Activated T-helper 9 cell treated with anti-CD3 and anti-CD28 coated beads, Interleukin-2, amount 50 U/mL, for 16 hours (primary cell): ENCODE data around the gene DHX58.

Experiments used
- DNase-seq: peaks from one replicate; pipeline ENCODE4 v3.0.0-alpha.2; 2020; ENCODE audit warnings: low read depth

The DHX58 gene

DNA sequence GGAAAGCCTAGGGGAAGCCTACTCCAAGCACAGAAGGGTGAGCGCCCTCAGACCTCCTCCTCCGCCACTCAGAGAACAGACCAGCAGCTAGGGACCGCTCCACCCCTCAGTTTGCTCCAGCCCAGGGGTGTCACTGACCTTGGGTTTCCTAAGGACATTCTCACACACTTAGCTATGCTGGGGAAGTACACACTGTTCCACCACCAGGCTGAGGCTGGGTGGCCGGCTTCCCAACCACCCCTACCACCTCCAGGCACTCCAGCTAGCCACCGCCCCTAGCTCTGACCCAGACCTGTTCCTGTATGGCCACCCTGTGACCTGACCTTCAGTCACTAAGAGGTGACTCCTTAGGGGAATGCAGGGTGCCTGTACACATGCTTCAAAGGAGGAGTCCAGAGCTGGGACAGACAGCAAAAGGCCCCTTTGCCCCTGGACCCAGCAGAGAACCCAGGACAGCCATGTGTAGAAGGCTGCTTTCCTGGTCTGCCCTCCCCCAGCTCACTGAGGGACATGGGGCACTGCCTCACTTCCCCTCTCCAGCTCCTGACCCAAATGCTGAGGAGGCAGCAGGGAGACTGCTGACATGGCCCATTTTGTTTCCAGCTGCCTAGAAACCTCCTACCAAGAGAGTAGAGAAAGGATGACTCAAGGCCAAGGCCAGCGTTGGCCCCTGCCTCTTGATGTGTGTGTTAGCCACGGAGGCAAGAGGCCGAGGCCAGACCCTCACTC, 16.8 kb upstream of the DHX58 start:
- DNase-seq: no peak

DNA sequence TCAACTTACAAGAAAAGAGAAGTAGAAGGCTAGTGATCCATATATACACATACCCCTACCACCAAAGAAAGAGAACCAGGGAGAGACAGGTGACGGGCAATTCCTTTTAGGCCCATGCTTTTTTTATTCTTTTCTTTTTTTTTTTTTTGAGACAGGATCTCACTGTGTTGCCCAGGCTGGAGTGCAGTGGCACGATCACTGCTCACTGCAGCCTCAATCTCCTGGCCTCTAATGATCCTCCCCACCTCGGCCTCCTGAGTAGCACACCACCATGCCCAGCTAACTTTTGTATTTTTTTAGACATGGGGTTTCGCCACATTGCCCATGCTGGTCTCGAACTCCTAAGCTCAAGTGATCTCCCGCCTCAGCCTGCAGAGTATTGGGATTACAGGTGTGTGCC, 14.9 kb upstream of the DHX58 start:
- no peak for DNase-seq

DNA sequence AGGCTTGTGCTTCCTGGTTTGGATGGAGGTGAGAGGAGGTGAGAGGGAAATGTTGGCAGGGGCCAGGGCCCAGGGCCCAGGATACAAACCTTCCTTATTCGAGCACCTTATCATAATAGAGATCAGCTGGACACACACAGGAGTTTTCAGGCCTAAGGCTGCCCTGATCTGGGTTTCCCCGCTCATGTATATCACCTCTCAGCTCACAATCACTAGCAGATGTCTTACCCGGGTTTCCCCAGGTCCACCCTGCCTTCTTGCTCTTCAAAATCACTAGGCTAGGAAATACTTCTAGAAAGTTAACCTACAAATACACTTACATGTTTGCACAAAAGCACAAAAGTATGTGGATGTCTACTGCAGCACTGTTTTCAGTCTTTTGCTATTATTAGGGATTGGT, 14.3 kb upstream of the DHX58 start:
- DNase-seq: no peak

DNA sequence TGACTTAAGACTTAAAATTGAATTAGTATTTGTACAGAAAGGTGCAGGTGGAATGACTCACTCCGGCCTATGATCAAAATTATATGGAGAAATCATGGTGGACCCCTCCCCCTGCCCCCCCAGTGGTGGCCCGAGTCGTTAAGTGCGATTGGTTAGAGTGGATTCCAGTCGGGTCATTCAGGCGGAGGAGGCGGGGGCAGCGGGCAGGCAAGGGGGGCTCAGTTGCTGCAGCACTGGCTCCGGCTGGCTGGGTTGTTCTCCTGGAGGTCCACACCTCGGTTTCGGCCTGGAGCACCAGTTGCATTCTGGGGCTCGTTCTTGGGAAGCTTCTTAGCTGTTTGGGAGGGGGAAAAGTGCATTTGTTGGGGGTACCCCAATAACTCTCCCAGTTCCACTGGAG, 13.1 kb upstream of the DHX58 start:
- DNase-seq: no peak

DNA sequence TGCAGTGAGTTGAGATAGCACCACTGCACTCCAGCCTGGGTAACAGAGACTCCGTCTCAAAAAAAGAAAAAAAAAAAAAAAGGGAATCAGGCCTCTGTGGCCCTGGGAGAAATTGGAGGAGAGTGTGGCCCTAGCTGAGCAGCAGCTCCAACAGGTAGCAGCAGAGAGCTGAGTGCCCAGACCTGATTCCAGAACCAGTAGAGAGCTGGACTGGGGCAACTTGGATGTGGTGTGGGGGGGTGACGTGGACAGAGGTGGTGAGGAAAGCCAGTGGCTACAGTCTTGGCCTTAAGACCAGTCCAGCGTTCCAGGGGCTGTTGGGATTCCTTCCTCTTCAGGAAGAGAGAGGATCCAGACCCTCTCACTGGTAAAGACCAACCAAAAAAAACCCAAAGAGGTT, 11.7 kb upstream of the DHX58 start:
- no peak for DNase-seq

DNA sequence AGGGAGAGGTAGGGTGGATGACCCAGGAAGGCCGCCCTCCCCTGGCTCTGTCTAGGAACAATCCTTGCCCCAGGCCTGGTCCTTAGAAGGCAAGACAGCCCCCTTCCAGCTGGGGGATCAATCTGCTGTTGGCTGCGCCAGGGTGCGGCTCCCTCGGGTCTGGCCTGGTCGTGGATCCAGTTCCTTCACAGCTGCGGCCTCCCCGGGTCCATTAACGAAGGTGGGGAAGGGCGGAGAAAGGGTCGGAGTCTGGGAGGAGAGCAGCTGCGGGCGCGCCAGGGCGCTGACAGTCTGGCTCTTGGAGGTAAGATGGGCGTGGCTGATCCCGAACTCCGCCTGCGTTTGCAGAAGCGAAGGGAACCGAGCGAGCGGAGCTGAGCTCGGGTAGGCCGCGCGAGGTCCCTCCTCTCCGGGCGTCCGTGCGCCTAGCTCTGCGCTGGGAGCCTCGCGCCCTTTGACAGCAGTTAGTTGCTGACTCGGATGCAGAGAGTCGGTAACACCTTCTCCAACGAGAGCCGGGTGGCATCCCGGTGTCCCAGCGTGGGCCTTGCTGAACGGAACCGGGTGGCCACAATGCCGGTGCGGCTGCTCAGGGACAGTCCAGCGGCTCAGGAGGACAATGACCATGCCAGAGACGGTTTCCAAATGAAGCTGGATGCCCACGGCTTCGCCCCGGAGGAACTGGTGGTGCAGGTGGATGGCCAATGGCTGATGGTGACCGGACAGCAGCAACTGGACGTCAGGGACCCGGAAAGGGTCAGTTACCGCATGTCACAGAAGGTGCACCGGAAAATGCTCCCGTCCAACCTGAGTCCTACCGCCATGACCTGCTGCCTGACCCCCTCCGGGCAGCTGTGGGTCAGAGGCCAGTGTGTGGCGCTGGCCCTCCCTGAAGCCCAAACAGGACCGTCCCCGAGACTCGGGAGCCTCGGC, 10.1 kb upstream of the DHX58 start, which contains the start of gene HSPB9:
Gene HSPB9 (plus strand): TSS at position 434 of the 933 bp plus-strand sequence. CDS start 47 bp downstream, at position 481.
- no peak for DNase-seq

DNA sequence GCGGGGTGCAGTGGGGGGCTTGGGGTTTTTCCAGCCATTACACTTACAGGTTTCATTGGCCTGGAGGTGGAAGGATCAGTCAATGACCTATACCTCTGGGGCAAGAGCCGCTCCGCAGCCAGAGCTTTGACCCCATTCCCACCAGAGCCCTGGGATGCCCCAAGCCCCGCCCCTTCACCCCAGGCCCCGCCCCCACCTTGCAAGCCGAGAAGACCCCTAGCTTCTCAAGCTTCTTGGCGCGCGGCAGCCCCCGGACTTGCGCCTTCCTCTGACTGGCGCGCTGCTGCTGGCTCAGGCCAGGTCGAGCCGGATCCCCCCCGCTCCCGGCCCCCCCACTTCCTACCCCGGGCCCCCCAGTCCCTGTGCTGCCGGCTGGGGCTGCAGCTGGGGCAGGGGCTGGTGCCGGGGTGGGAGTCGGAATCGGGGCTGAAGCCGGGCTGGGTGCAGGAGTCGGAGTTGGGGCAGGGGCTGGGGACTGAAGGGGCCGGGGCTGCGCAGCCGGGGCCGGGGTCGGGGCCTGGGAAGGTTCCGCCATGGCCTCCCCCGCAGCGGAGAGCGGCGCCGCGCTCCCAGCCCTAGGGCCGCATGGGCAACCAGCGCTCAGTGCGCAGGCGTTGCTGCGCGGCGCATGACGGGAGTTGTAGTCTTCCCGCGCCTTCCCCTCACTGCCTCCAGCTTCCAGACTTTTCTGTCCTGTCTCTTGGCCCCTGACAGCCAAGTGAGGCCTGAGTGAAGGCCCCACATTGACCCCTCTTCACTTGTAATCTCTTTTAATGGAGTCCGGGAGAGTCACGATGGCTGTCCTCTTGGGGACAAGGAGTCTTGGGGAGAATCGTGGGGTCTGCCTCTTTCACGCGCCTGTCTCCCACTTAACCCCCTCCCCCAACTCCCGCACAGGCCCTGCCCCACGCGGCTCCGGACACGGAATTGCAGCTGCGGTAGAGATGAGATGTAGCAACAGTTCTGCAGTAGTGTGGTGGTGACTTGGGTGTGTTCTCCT, 8.6 kb upstream of the DHX58 start, which contains the start of gene KAT2A:
Gene KAT2A (minus strand): TSS at position 598 of the 1,000 bp plus-strand sequence. CDS start 63 bp downstream, at position 535.
- DNase-seq: peak; percentile 69

DNA sequence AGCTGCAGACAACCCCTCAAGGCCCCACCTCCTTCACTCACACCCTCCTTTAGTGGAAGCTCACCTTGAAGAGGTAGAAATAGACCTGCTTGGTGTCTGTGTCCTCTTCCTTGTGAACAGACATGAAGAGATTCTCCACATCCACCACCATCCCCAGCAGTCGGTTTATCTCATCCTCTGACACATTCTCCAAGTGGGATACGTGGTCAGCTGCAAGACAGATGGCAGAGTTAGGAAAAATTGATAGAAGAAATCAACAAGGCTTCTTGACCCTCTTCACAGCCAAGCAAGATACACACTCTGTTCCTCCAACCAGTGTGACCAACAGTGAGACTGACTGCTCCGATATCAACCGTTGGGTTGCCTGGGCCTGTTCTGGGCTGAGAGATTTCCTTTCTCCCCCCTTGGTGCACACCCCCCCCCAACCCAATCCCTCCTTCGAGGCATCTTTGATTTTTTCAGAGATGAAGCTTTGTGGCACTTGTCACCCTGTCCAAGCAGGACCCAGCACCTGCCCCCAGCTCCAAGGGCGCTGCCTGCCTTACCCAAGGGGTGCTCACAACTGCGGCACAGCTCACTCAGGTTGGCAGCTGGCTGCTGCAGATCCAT, 7.8 kb upstream of the DHX58 start:
- DNase-seq: no peak

DNA sequence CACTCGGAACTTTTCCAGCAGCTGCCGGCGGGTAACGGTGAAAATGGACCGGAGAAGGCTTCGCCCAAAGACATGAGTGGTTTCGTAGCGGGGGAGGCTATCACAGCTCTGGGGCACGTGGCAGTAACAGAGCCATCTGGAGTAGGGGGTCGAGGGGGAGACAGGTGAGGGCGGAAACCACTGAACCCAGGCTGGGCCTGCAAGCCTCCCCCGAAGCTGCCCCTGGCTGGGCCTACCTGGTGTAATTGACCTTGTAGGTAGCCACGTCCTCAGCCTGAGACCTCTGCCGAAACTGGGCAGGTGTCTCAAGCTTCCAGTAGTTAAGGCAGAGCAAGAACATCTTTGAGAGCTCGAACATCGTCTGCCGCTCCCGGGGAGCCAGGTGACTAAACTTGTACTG, 6.8 kb upstream of the DHX58 start:
- DNase-seq: no peak

DNA sequence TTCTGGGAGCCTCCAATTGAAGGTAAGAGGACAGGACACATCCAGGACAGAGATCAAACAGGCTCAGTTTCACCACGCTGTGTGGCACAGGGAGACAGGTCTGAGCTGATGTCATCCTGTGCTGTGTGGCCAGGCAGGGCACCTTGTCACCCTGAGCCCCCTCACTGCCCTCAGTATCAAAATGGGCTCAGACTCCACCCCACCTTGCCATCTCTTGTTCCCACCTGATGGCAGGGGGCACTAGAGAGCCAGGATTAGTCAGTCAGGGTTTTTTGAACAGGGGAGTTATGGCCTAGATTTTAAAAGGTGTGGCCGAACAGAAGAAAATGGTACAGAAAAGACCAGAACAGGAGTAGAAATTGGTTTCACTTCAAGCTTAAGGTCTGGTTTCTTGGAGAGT, 6.0 kb upstream of the DHX58 start:
- peak; percentile 26 for DNase-seq

DNA sequence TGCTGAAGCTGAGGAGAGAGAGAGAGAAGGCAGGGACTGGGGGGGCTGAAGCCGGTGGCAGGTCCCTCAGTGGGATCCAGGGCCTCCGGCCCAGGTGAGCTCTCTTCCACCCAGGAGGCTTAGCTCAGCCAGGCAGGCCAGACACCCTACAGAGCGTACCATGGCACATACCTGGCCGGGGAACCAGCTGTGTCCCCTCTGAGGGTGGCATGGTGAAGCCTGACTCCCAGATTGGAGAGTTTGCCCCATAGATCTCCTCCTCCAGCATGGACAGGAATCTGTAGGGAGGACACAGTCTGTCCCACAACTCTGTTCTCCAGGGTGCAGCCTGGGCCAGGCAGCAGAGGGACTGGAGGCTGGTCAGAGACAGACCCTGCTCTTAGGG, 5.6 kb upstream of the DHX58 start:
- DNase-seq: no peak

DNA sequence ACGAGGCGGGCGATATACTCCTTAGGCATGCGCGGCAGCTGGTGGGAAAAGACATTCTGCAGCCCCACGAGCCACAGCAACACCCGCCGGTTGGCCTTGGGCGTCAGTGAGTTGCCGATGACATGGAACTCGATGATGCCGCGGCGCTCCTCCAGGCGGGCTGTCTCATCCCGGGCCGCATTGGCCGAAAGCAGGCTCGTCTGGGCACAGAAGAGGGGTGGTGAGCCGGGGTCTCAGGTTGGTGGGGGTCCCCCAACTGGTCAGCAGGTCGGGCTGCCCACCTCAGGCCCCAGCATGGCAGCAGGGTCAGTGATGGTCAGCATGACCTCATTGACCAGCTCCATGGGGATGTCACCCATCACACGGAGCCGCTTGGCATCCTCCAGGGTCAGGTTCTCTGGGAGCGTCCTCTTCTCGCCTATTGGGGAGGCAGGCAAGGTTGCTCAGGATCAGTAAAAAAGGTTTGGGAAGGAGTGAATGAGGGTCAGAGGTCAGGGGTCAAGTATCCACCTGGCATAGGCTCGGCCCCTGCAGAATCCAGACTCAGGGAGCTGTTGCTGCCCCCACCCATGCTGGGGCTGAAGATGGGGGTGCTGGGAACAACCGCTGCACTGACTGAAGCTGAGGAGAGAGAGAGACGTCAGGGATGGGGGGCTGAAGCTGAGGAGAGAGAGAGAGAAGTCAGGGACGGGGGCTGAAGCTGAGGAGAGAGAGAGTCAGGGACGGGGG, 5.0 kb upstream of the DHX58 start:
- no peak for DNase-seq

DNA sequence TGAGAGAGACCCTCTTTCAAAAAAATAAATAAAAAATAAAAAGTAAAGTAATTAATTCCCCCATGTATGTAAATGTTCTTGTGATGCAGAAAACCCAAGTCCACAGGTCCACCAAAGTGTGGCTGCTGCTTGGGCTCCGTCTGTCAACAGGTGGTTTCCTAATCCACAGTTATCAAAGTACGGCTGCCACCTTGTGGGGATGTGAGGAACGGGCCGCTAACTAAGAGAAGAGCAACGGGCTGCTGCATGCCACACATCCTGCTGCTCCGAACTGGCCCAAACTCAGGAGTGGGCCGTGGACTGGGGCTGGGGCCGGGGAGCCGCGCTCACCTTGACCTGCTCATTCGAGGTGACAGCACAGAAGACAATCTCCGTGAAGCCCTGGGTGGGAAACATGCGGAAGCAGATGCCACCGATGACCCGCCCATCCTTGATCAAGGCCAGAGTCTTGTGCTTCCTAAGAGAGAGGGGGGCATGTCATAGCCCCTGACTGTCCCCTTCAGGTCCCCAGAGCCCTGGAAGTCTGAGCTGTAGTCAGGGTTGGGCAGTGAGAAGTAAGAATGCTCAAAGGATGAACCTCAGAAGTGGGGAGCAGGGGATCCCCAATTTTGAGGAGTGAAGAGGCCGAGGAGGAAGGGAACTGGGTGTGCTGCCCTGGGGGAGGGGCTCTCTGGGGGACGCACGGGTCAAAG, 4.3 kb upstream of the DHX58 start:
- DNase-seq: peak; percentile 69

DNA sequence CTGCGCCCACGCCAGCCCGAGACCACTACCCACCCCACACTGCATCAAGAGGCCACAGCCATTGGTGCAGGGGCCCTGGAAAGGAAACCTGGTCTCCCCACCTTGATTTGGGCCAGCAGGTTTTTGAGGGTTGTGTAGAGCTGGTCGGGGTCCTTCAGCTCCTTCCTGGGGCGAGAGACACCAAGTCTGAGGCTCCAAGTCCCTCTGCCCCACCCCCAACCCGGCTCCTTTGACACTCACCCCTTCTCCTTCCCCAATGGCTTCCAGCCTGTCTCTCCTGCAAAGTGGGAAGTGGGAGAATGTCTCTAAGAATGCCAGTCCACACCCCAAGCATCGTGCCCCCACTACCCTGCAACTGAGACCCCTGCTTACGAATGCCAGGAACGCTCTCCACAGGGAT, 1.6 kb upstream of the DHX58 start:
- DNase-seq: no peak

DNA sequence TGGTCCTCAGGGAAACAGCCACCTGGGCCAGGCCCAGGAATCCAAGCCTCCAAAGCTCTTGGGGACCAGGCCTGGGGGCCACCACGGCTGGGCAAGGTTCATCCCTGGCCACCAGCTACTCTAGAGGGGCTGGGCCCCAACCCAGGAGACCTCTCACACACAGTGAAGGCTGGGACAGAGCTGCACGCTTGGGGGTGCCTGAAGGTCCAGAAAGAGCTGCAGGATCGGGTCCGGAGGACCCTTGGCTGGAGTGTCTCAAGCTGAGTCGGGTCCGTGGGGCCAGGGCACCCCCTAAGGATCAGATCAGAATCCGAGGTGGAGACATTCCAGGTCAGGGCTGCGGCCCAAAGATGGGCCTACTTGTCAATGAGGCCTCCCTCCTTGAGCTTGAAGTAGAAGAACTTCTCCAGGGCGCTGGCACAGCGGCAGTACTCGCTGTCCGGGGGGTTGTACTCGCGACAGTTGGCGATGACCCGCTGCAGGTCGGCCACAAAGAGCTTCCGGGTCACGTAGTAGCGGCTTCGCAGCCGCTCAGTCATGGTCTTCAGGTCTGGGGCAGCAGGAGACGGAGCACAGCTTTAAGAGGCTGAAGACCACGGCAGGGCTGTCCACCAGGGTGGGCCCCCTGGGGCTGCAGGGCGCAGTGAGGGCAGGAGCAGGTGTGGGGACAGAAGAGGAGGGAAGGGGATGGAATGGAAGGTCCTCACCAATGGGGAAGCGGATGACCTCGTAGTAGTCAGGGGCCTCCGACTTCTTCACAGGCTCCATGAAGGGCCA, 967 bp upstream of the DHX58 start:
- no peak for DNase-seq

DNA sequence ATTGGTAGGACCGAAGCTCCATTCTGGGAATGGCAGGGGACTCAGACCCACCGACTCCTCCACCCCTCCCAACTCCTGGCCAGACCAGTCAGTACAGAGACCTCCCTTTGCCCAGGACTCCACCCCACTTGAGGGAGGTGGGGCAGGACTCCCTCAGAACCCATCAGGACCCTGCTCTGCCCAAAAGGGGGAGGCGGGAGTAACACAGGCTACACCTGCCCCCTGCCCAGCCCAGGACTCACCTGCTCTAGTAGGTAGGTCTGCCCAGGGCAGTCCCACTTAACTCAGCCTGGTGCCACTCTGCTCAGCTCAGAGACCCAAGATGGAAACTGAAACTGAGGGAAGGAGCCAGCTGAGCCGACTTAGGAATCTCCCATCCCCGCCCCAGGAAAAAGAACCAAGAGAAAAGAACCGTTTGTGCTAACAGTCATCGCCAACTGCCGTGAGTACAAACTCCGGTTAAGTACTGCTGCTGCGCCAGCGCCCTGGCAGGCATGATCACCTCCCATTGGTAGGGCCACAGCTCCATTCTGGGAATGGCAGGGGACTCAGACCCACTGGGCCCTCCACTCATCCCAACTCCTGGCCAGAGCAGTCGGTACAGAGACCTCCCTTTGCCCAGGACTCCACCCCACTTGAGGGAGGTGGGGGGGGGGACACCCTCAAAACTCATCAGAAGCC, 503 bp downstream of the DHX58 start:
- DNase-seq: no peak

DNA sequence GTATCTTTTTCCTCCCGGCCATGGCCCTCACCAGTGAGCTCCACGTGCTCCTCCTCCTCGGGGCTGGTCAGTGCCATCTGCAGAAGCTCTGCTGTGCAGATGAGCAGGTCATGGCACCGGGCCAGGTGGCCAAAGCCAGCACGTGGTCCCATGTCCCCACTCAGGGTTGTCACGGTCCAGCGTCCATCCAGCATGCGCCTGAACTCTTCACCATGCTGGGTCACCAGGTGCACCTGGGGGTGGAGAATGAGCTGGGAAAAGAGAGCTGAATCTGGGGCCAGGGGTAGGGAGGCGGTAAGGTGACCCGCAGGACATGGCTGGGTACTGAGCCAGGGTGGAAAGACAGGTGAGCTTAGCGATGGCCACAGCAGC, 1.3 kb downstream of the DHX58 start:
- no peak for DNase-seq

DNA sequence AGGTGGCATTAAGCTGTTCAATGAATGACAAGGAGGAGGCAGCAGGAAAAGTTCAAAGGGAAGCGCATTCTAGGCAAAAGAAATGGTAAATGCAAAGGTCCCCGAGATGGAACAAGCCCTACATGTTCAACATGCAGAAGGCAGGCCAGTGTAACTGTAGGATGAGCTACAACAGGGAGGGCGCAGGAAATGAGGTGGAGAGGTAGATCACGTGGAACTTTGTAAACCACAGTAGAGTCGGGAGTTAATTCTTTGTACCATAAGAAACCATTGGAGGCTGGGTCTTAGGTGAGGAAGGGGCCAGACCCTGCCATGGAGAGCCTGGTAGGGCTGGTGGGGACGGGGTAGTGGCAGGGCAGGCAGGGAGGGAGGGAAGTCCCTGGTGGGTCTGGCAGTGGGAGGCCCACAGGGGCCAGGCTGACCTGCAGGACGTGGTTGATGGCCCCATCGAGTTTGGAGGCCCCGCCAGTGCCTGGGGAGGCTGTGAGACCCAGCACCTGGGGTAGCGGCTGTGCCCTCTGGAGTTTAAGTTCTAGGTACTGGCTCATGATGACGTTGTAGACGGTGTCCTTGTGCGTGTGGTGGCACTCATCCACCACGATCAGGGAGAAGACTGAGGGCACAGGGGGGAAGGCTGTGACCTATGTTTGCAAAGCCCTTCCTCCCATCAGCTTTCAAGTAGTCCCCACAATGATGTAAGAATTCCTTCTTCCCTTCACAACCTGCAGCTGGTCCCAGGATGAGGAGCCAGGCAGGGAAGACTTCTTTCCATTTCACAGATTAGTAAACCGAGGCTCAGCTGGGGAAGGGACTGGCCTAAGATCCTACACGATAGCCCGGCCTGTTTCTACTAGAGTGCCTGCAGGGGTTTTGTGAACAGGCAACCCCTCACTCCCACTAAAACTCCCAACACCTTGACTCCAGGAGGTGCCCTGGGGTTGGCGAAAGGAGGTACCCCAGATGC, 1.9 kb downstream of the DHX58 start:
- DNase-seq: no peak
